WTC11 (cell line): ENCODE data around the gene SDC1. TPM values are rescaled to one million over a fixed set of nuclear protein-coding genes. Genes with fewer than 3 reads are reported as not detected.

Experiments
- ATAC-seq: fragments of 200-7000 bp; cut with Tn5 transposase; 2 replicates; pipeline ENCODE4 v1.10.0; 2021; ENCODE audit warnings: mild to moderate bottlenecking, moderate library complexity
- CTCF ChIA-PET: fragments of 300-600 bp; sonication (Branson Sonifier 250); formaldehyde crosslinking; loops from one replicate; lab custom pipeline; 2021; ENCODE audit warnings: antibody characterized with exemption; lab: Charles Lee
- POLR2A ChIA-PET: fragments of 350-600 bp; sonication (Branson Sonifier 250); formaldehyde crosslinking; loops from one replicate; lab custom pipeline; 2021; ENCODE audit warnings: antibody characterized with exemption; lab: Charles Lee
- DNase-seq: peaks from one replicate; pipeline ENCODE4 v3.0.0; 2021; ENCODE audit warnings: low spot score
- H3K27ac Mint-ChIP-seq: 2 replicates; pipeline ENCODE4 v1.8.0; 2021; ENCODE audit warnings: mixed read lengths
- H3K27me3 Mint-ChIP-seq: 2 replicates; pipeline ENCODE4 v1.8.0; 2021; ENCODE audit warnings: low read depth, mild to moderate bottlenecking, moderate library complexity, mixed read lengths
- H3K36me3 Mint-ChIP-seq: 2 replicates; pipeline ENCODE4 v1.8.0; 2021; ENCODE audit warnings: mixed read lengths
- H3K4me1 Mint-ChIP-seq: 2 replicates; pipeline ENCODE4 v1.8.0; 2022; ENCODE audit warnings: mixed read lengths
- H3K4me3 Mint-ChIP-seq: 2 replicates; pipeline ENCODE4 v1.8.0; 2021; ENCODE audit warnings: mild to moderate bottlenecking, moderate library complexity, mixed read lengths
- H3K9me3 Mint-ChIP-seq: 2 replicates; pipeline ENCODE4 v1.8.0; 2021; ENCODE audit warnings: mixed read lengths
- AR ChIP-seq: fragments of 250-450 bp; sonication (Bioruptor Pico); IDR thresholded peaks from 2 replicates; pipeline ENCODE4 v1.9.0; 2021; ENCODE audit warnings: mild to moderate bottlenecking
- ATF3 ChIP-seq: sonication (generic); formaldehyde crosslinking; conservative IDR thresholded peaks from 2 replicates; pipeline ENCODE4 v1.8.1; 2022; ENCODE audit warnings: mild to moderate bottlenecking, missing genetic modification reagents
- ATF6 ChIP-seq: sonication (generic); formaldehyde crosslinking; IDR thresholded peaks from 2 replicates; pipeline ENCODE4 v1.8.1; 2023; ENCODE audit warnings: mild to moderate bottlenecking, missing genetic modification reagents
- CDX4 ChIP-seq: fragments of 250-450 bp; sonication (Bioruptor Pico); IDR thresholded peaks from 2 replicates; pipeline ENCODE4 v1.9.0; 2021; ENCODE audit warnings: moderate library complexity, mild to moderate bottlenecking, inconsistent platforms, borderline replicate concordance
- CREM ChIP-seq: sonication (generic); formaldehyde crosslinking; IDR thresholded peaks from 2 replicates; pipeline ENCODE4 v1.8.1; 2022; ENCODE audit warnings: mild to moderate bottlenecking, missing genetic modification reagents, moderate library complexity
- E2F1 ChIP-seq: sonication (generic); formaldehyde crosslinking; IDR thresholded peaks from 2 replicates; pipeline ENCODE4 v1.8.0; 2022; ENCODE audit warnings: mild to moderate bottlenecking, missing genetic modification reagents
- ELF4 ChIP-seq: sonication (generic); formaldehyde crosslinking; IDR thresholded peaks from 2 replicates; pipeline ENCODE4 v1.8.1; 2022; ENCODE audit warnings: low read depth, mild to moderate bottlenecking, moderate library complexity, missing genetic modification reagents
- ETV6 ChIP-seq: sonication (generic); formaldehyde crosslinking; IDR thresholded peaks from 2 replicates; pipeline ENCODE4 v1.8.1; 2022; ENCODE audit warnings: mild to moderate bottlenecking, missing genetic modification reagents
- IRF1 ChIP-seq: sonication (generic); formaldehyde crosslinking; IDR thresholded peaks from 2 replicates; pipeline ENCODE4 v1.8.0; 2023; ENCODE audit warnings: missing genetic modification reagents
- IRF2 ChIP-seq: sonication (generic); formaldehyde crosslinking; IDR thresholded peaks from 2 replicates; pipeline ENCODE4 v1.8.0; 2022; ENCODE audit warnings: low read depth, missing genetic modification reagents, borderline replicate concordance
- KAT7 ChIP-seq: sonication (generic); formaldehyde crosslinking; IDR thresholded peaks from 2 replicates; pipeline ENCODE4 v1.8.1; 2023; ENCODE audit warnings: missing genetic modification reagents, mild to moderate bottlenecking, borderline replicate concordance
- MXD4 ChIP-seq: fragments of 250-450 bp; sonication (Bioruptor Pico); IDR thresholded peaks from 2 replicates; pipeline ENCODE4 v1.8.0; 2021; ENCODE audit warnings: mild to moderate bottlenecking, moderate library complexity, borderline replicate concordance
- NFATC4 ChIP-seq: fragments of 250-450 bp; sonication (Bioruptor Pico); IDR thresholded peaks from 2 replicates; pipeline ENCODE4 v1.9.0; 2021; ENCODE audit warnings: mild to moderate bottlenecking
- NFE2L1 ChIP-seq: sonication (generic); formaldehyde crosslinking; IDR thresholded peaks from 2 replicates; pipeline ENCODE4 v1.8.1; 2023; ENCODE audit warnings: missing genetic modification reagents
- NR3C1 ChIP-seq: sonication (generic); formaldehyde crosslinking; conservative IDR thresholded peaks from 2 replicates; pipeline ENCODE4 v1.8.1; 2023; ENCODE audit warnings: low read depth, mild to moderate bottlenecking, missing genetic modification reagents
- RELA ChIP-seq: sonication (generic); formaldehyde crosslinking; IDR thresholded peaks from 2 replicates; pipeline ENCODE4 v1.8.1; 2022; ENCODE audit warnings: missing genetic modification reagents, mild to moderate bottlenecking, borderline replicate concordance
- SMAD3 ChIP-seq: sonication (generic); formaldehyde crosslinking; IDR thresholded peaks from 2 replicates; pipeline ENCODE4 v1.8.0; 2022; ENCODE audit warnings: missing genetic modification reagents, mild to moderate bottlenecking, borderline replicate concordance
- SMAD4 ChIP-seq: sonication (generic); formaldehyde crosslinking; IDR thresholded peaks from 2 replicates; pipeline ENCODE4 v1.8.0; 2022; ENCODE audit warnings: mild to moderate bottlenecking, missing genetic modification reagents
- TEAD4 ChIP-seq: sonication (generic); formaldehyde crosslinking; IDR thresholded peaks from 2 replicates; pipeline ENCODE4 v1.8.0; 2022; ENCODE audit warnings: mild to moderate bottlenecking, missing genetic modification reagents
- USF2 ChIP-seq: sonication (generic); formaldehyde crosslinking; IDR thresholded peaks from 2 replicates; pipeline ENCODE4 v1.8.1; 2023; ENCODE audit warnings: mild to moderate bottlenecking, missing genetic modification reagents, moderate library complexity
- ZBTB21 ChIP-seq: sonication (generic); formaldehyde crosslinking; IDR thresholded peaks from 2 replicates; pipeline ENCODE4 v1.8.1; 2023; ENCODE audit warnings: mild to moderate bottlenecking, missing genetic modification reagents, borderline replicate concordance
- ZNF317 ChIP-seq: sonication (generic); formaldehyde crosslinking; IDR thresholded peaks from 2 replicates; pipeline ENCODE4 v1.8.1; 2023; ENCODE audit warnings: low read depth, mild to moderate bottlenecking, moderate library complexity, missing genetic modification reagents, borderline replicate concordance
- ZNF396 ChIP-seq: fragments of 250-450 bp; sonication (Bioruptor Pico); IDR thresholded peaks from 2 replicates; pipeline ENCODE4 v1.8.0; 2021; ENCODE audit warnings: mild to moderate bottlenecking, moderate library complexity, borderline replicate concordance
- ZNF416 ChIP-seq: fragments of 250-450 bp; sonication (Bioruptor Pico); IDR thresholded peaks from 2 replicates; pipeline ENCODE4 v1.9.0; 2021; ENCODE audit warnings: mild to moderate bottlenecking, inconsistent platforms
- total RNA-seq: library from RNA; stranded (reverse); gene quantifications from 3 replicates; pipeline ENCODE4 v1.2.3, GENCODE V29; 2021

SDC1 gene
- total RNA-seq, 1 experiment from 2014 or later: 52.6 TPM

- ATAC-seq (peak; percentile 12), DNase-seq (no peak)
- CTCF ChIA-PET: interaction anchor here (0.8 to 1.9 kb wide), 4 partner anchors 13 to 114 kb away, joined by 3 to 8 read pairs (median 4); partner anchors contain the start of gene SDC1
- no peak overlapping the region for H3K4me3 Mint-ChIP-seq
- no peaks in the 10 kb centered on the region for H3K36me3 Mint-ChIP-seq
- POLR2A ChIA-PET: interaction anchor here (1.0 to 1.7 kb wide), 2 partner anchors 10 to 12 kb away, joined by 3 read pairs; partner anchors contain the start of gene SDC1
- TF ChIP-seq TEAD4 (CRISPR knock-in tag) (no peak), RELA (CRISPR knock-in tag) (no peak), NFE2L1 (CRISPR knock-in tag) (no peak), USF2 (CRISPR knock-in tag) (no peak), E2F1 (CRISPR knock-in tag) (no peak), ZBTB21 (CRISPR knock-in tag) (no peak), ETV6 (CRISPR knock-in tag) (no peak), AR (CRISPR knock-in tag) (no peak), ELF4 (CRISPR knock-in tag) (no peak), CDX4 (CRISPR knock-in tag) (no peak), ZNF396 (CRISPR knock-in tag) (no peak)
- no peaks in the 10 kb centered on the region for H3K27me3 Mint-ChIP-seq
- peaks cover 32% of the 10 kb centered on the region for H3K4me1 Mint-ChIP-seq
- no peak overlapping the region for H3K27ac Mint-ChIP-seq
- H3K9me3 Mint-ChIP-seq: no peaks in the 10 kb centered on the region
These were observed 12.5 kb downstream of the SDC1 start for GRCh38 chr2:20212459-20212870.

- Mint-ChIP-seq H3K4me1 (peaks cover 32% of the 10 kb centered on the region), H3K36me3 (no peaks in the 10 kb centered on the region), H3K27me3 (no peaks in the 10 kb centered on the region), H3K9me3 (no peaks in the 10 kb centered on the region), H3K27ac (no peak overlapping the region; the same call in 1 of the 2 replicates), H3K4me3 (no peak overlapping the region)
- CTCF ChIA-PET: interaction anchor here (1.2 to 1.7 kb wide), 3 partner anchors 13 to 114 kb away, joined by 3 to 4 read pairs (median 4); partner anchors contain the start of gene SDC1
- ATAC-seq (no peak), DNase-seq (no peak)
- POLR2A ChIA-PET: interaction anchor here (1.7 kb wide), 1 partner anchor 11 kb away, joined by 3 read pairs; no protein-coding TSS in a partner anchor
- TF ChIP-seq ZNF416 (CRISPR knock-in tag): no peak
- no peak for TF ChIP-seq ATF3 (CRISPR knock-in tag)
- no peak for TF ChIP-seq ZNF317 (CRISPR knock-in tag)
- no peak for TF ChIP-seq NFATC4 (CRISPR knock-in tag)
- no peak for TF ChIP-seq ATF6 (CRISPR knock-in tag)
- no peak for TF ChIP-seq KAT7 (CRISPR knock-in tag)
- no peak for TF ChIP-seq SMAD4 (CRISPR knock-in tag)
- TF ChIP-seq SMAD3 (CRISPR knock-in tag): no peak
- no peak for TF ChIP-seq NR3C1 (CRISPR knock-in tag)
- TF ChIP-seq CREM (CRISPR knock-in tag): no peak
- TF ChIP-seq MXD4: no peak
- TF ChIP-seq IRF2 (CRISPR knock-in tag): no peak
- TF ChIP-seq IRF1 (CRISPR knock-in tag): no peak
These were observed 13.0 kb downstream of the SDC1 start for GRCh38 chr2:20211860-20212458.
